IPS-20b (cell line): ENCODE results near the gene GRIK1.
"Not testable (repeated sequence)": the region's sequence is repeated elsewhere in the genome, so short reads cannot be mapped to it uniquely, and the experiment has no call there.

Experiments used
- H3K27ac ChIP-seq: one replicate; pipeline ENCODE4 v1.5.1; 2013; ENCODE audit warnings: low read length
- H3K27me3 ChIP-seq: 2 replicates; pipeline ENCODE4 v1.6.1; 2013; ENCODE audit warnings: mild to moderate bottlenecking, low read length, inconsistent platforms; ENCODE audit not compliant: insufficient read depth
- H3K36me3 ChIP-seq: 2 replicates; pipeline ENCODE4 v1.6.1; 2013; ENCODE audit warnings: low read depth, mild to moderate bottlenecking, inconsistent platforms, low read length, moderate library complexity; ENCODE audit not compliant: insufficient read depth
- H3K4me1 ChIP-seq: 2 replicates; pipeline ENCODE4 v1.6.1; 2013; ENCODE audit warnings: mild to moderate bottlenecking, control low read depth, inconsistent platforms, low read length, moderate library complexity; ENCODE audit not compliant: insufficient read depth
- H3K4me3 ChIP-seq: 2 replicates; pipeline ENCODE4 v1.5.1; 2013; ENCODE audit warnings: mild to moderate bottlenecking, low read length, inconsistent platforms
- H3K9ac ChIP-seq: 2 replicates; pipeline ENCODE4 v1.6.1; 2013; ENCODE audit warnings: low read depth, mild to moderate bottlenecking, inconsistent platforms, low read length, moderate library complexity
- H3K9me3 ChIP-seq: 2 replicates; pipeline ENCODE4 v1.6.1; 2013; ENCODE audit warnings: mild to moderate bottlenecking, low read depth, low read length, inconsistent platforms; ENCODE audit not compliant: insufficient read depth

GRIK1 gene

GRCh38 chr21:29613877-29614276 lies 325.9 kb downstream of the GRIK1 start:
- no peaks in the 10 kb centered on the region for H3K27me3 ChIP-seq
- no peak overlapping the region for H3K4me3 ChIP-seq
- H3K36me3 ChIP-seq, result no peaks in the 10 kb centered on the region
- 0 out of 2 replicates have a peak, but pooled peaks cover 3% of the 10 kb centered on the region for H3K9me3 ChIP-seq
- H3K9ac ChIP-seq, result no peak overlapping the region
- peaks cover 21% of the 10 kb centered on the region; the same call in 1 of the 2 replicates for H3K4me1 ChIP-seq
- no peak overlapping the region for H3K27ac ChIP-seq

DNA sequence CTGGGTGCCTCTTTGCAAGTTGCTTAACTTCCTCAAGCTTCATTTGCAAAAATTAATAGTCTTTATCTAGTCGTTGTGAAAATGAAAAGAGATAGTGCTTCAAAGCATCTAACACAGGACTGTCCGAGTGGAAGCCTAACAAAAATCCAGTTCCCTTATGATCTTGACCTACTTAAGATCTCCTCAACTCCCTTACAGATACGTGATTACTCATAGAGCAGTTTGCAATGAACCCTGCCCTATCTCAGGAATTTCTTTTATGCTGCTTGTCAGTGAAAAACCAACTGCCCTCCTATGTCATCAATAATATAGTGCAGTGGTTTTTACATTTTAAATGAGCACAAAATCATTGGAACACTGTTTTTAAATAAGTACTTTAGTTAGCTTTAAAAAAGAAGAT lies 326.8 kb downstream of the GRIK1 start:
- H3K9ac ChIP-seq, result no peak overlapping the region

GRCh38 chr21:29610779-29611360 lies 328.9 kb downstream of the GRIK1 start:
- H3K9ac ChIP-seq, result no peak overlapping the region
- no peak overlapping the region for H3K4me3 ChIP-seq
- no peaks in the 10 kb centered on the region for H3K27me3 ChIP-seq
- H3K36me3 ChIP-seq, result no peaks in the 10 kb centered on the region
- H3K27ac ChIP-seq, result no peak overlapping the region
- H3K4me1 ChIP-seq, result peaks cover 2% of the 10 kb centered on the region; the same call in 1 of the 2 replicates
- H3K9me3 ChIP-seq, result no peaks in the 10 kb centered on the region

More for the DNA sequence above, 326.8 kb downstream of the GRIK1 start:
- Histone ChIP-seq H3K9me3 (no peaks in the 10 kb centered on the region), H3K36me3 (no peaks in the 10 kb centered on the region), H3K27me3 (no peaks in the 10 kb centered on the region), H3K27ac (no peak overlapping the region), H3K4me3 (no peak overlapping the region), H3K4me1 (peaks cover 21% of the 10 kb centered on the region; the same call in 1 of the 2 replicates)

GRCh38 chr21:29606613-29607012 lies 333.2 kb downstream of the GRIK1 start:
- Histone ChIP-seq H3K36me3 (no peaks in the 10 kb centered on the region), H3K4me1 (no peaks in the 10 kb centered on the region), H3K9me3 (no peaks in the 10 kb centered on the region), H3K27ac (no peak overlapping the region), H3K9ac (no peak overlapping the region), H3K27me3 (no peaks in the 10 kb centered on the region), H3K4me3 (no peak overlapping the region)

- H3K9me3 ChIP-seq, H3K36me3 ChIP-seq, H3K9ac ChIP-seq, H3K4me3 ChIP-seq, H3K4me1 ChIP-seq, H3K27ac ChIP-seq, H3K27me3 ChIP-seq: not testable (repeated sequence)
Observed at GRCh38 chr21:29605219-29605618, 334.6 kb downstream of the GRIK1 start.

DNA sequence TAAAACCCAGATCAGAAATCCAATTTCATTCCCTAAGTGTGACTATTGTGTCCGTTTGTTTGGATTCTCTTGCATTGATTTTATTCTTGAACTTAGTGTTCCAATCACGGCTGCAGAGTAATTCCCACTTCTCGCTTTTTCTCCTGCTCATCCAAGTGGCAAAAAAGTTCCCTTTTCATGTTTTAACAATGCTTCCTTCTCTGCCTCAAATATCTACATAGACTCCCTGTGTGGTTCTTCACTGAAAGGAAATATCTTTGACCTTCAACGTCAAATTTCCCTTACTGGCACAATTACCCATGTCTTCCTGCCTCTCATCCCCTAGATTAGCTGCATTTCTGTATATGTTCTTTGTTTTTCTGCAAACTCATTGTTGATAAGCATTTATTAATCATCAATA lies 335.7 kb downstream of the GRIK1 start:
- H3K9me3 ChIP-seq, result no peaks in the 10 kb centered on the region
- no peaks in the 10 kb centered on the region for H3K27me3 ChIP-seq
- H3K4me1 ChIP-seq, result no peaks in the 10 kb centered on the region
- H3K36me3 ChIP-seq, result no peaks in the 10 kb centered on the region
- no peak overlapping the region for H3K9ac ChIP-seq
- H3K27ac ChIP-seq, result no peak overlapping the region
- H3K4me3 ChIP-seq, result no peak overlapping the region

- Histone ChIP-seq H3K4me1 (peaks cover 7% of the 10 kb centered on the region; the same call in 1 of the 2 replicates), H3K9me3 (no peaks in the 10 kb centered on the region)
Observed at GRCh38 chr21:29601047-29601446, 338.7 kb downstream of the GRIK1 start.

GRCh38 chr21:29586696-29587095 lies 353.1 kb downstream of the GRIK1 start:
- H3K9ac ChIP-seq, result no peak overlapping the region
- no peaks in the 10 kb centered on the region for H3K27me3 ChIP-seq
- H3K9me3 ChIP-seq, result no peaks in the 10 kb centered on the region
- no peak overlapping the region for H3K4me3 ChIP-seq
- no peak overlapping the region for H3K27ac ChIP-seq
- no peaks in the 10 kb centered on the region for H3K4me1 ChIP-seq
- H3K36me3 ChIP-seq, result no peaks in the 10 kb centered on the region

More at GRCh38 chr21:29601047-29601446, 338.7 kb downstream of the GRIK1 start:
- no peak overlapping the region for H3K9ac ChIP-seq
- no peaks in the 10 kb centered on the region for H3K36me3 ChIP-seq
- H3K4me3 ChIP-seq, result no peak overlapping the region
- no peaks in the 10 kb centered on the region for H3K27me3 ChIP-seq
- no peak overlapping the region for H3K27ac ChIP-seq

GRCh38 chr21:29585462-29585861 lies 354.3 kb downstream of the GRIK1 start:
- Histone ChIP-seq H3K9me3 (no peaks in the 10 kb centered on the region), H3K36me3 (no peaks in the 10 kb centered on the region), H3K27ac (no peak overlapping the region), H3K4me1 (no peaks in the 10 kb centered on the region), H3K4me3 (no peak overlapping the region), H3K9ac (no peak overlapping the region), H3K27me3 (no peaks in the 10 kb centered on the region)

GRCh38 chr21:29583424-29583924 lies 356.3 kb downstream of the GRIK1 start:
- no peak overlapping the region for H3K27ac ChIP-seq
- H3K4me1 ChIP-seq, result no peaks in the 10 kb centered on the region
- no peaks in the 10 kb centered on the region for H3K9me3 ChIP-seq
- H3K4me3 ChIP-seq, result no peak overlapping the region
- no peaks in the 10 kb centered on the region for H3K27me3 ChIP-seq
- no peak overlapping the region for H3K9ac ChIP-seq
- H3K36me3 ChIP-seq, result no peaks in the 10 kb centered on the region

GRCh38 chr21:29582855-29583254 lies 356.9 kb downstream of the GRIK1 start:
- no peaks in the 10 kb centered on the region for H3K27me3 ChIP-seq
- no peaks in the 10 kb centered on the region for H3K9me3 ChIP-seq
- no peak overlapping the region for H3K4me3 ChIP-seq
- no peaks in the 10 kb centered on the region for H3K4me1 ChIP-seq
- H3K36me3 ChIP-seq, result no peaks in the 10 kb centered on the region
- H3K27ac ChIP-seq, result no peak overlapping the region
- no peak overlapping the region for H3K9ac ChIP-seq

GRCh38 chr21:29581393-29581792 lies 358.4 kb downstream of the GRIK1 start:
- Histone ChIP-seq H3K4me1 (no peaks in the 10 kb centered on the region), H3K4me3 (no peak overlapping the region), H3K9ac (no peak overlapping the region), H3K27ac (no peak overlapping the region), H3K27me3 (no peaks in the 10 kb centered on the region), H3K36me3 (no peaks in the 10 kb centered on the region), H3K9me3 (no peaks in the 10 kb centered on the region)
